NCI-H1092 (cell line): ENCODE results near the gene KRABD2.
"Not testable (repeated sequence)": the region's sequence is repeated elsewhere in the genome, so short reads cannot be mapped to it uniquely, and the experiment has no call there.

Experiments used
- DNase-seq: peaks from one replicate; lab custom pipeline; 2025; lab: John Stamatoyannopoulos, UW

KRABD2 gene

GRCh38 chr17:8376271-8377067 lies at the start of gene KRABD2:
Gene KRABD2, minus strand, starts transcription at chr17:8376704.
- peak; percentile 75 for DNase-seq

- no peak for DNase-seq
Observed at GRCh38 chr17:8421571-8421970, 45.1 kb upstream of the KRABD2 start.

GRCh38 chr17:8420041-8420934 lies 43.8 kb upstream of the KRABD2 start:
- DNase-seq: no peak

- no peak for DNase-seq
Observed at GRCh38 chr17:8419305-8419704, 42.8 kb upstream of the KRABD2 start.

GRCh38 chr17:8418471-8418870 lies 42.0 kb upstream of the KRABD2 start:
- DNase-seq: no peak

GRCh38 chr17:8417806-8418205 lies 41.3 kb upstream of the KRABD2 start:
- DNase-seq: no peak

- DNase-seq: no peak
Observed at GRCh38 chr17:8413938-8414337, 37.4 kb upstream of the KRABD2 start.

- no peak for DNase-seq
Observed at GRCh38 chr17:8413328-8413727, 36.8 kb upstream of the KRABD2 start.

- DNase-seq: no peak
Observed at GRCh38 chr17:8412089-8412488, 35.6 kb upstream of the KRABD2 start.

GRCh38 chr17:8410883-8411238 lies 34.4 kb upstream of the KRABD2 start:
- no peak for DNase-seq

GRCh38 chr17:8409966-8410882 lies 33.7 kb upstream of the KRABD2 start:
- DNase-seq: peak; percentile 58

GRCh38 chr17:8408371-8408770 lies 31.9 kb upstream of the KRABD2 start:
- DNase-seq: no peak

GRCh38 chr17:8406174-8406573 lies 29.7 kb upstream of the KRABD2 start:
- DNase-seq: no peak

- DNase-seq: no peak
Observed at GRCh38 chr17:8405499-8406016, 29.1 kb upstream of the KRABD2 start.

- DNase-seq: no peak
Observed at GRCh38 chr17:8402921-8403536, 26.5 kb upstream of the KRABD2 start.

GRCh38 chr17:8401107-8401506 lies 24.6 kb upstream of the KRABD2 start:
- DNase-seq: no peak

GRCh38 chr17:8398980-8399379 lies 22.5 kb upstream of the KRABD2 start:
- DNase-seq: no peak

GRCh38 chr17:8397636-8398035 lies 21.1 kb upstream of the KRABD2 start, which contains the start of gene RNF222:
Gene RNF222, minus strand, starts transcription at chr17:8397827. Its CDS starts 4,366 bp downstream, at chr17:8393461.
- no peak for DNase-seq

- not testable (repeated sequence) for DNase-seq
Observed at GRCh38 chr17:8394497-8394896, 18.0 kb upstream of the KRABD2 start.

- no peak for DNase-seq
Observed at GRCh38 chr17:8393470-8394231, 17.1 kb upstream of the KRABD2 start.
